Ovary (tissue), 9 donors: ENCODE measurements around the gene DAB2. TPM values are rescaled to one million over a fixed set of nuclear protein-coding genes. Genes with fewer than 3 reads are reported as not detected.

Source experiments
- DNase-seq, 5 donors: peaks; one replicate each; pipeline ENCODE4 v3.0.0-alpha.2; 2019 to 2020
- H3K27ac ChIP-seq, 2 donors: fragments of 200-600 bp; one replicate each; pipeline versions ENCODE4 v1.5.1 to v1.8.0; 2019 to 2022
- H3K27me3 ChIP-seq: fragments of 200-600 bp; one replicate; pipeline ENCODE4 v1.8.0; 2022
- H3K36me3 ChIP-seq: fragments of 200-600 bp; sonication (generic); one replicate; pipeline ENCODE4 v1.5.1; 2019
- H3K4me1 ChIP-seq: one replicate; pipeline ENCODE4 v1.8.1; 2013; ENCODE audit warnings: mild to moderate bottlenecking, moderate library complexity; ENCODE audit not compliant: insufficient read depth
- H3K4me3 ChIP-seq: fragments of 200-600 bp; sonication (generic); one replicate; pipeline ENCODE4 v1.5.1; 2017
- H3K9me3 ChIP-seq, 2 donors: fragments of 200-600 bp in 1 of 2; sonication (generic) in 1 of 2; one replicate each; pipeline versions ENCODE4 v1.5.1 to v1.8.1; 2013 to 2019; ENCODE audit warnings: mild to moderate bottlenecking in 1 of 2, moderate library complexity in 1 of 2
- CTCF ChIP-seq, 3 donors: fragments of 450-650 bp in 2 of 3; fragments of 200-600 bp in 1 of 3; IDR thresholded peaks; one replicate each; pipeline versions ENCODE4 v1.5.1 to v1.8.0; 2016 to 2022; ENCODE audit warnings: antibody characterized with exemption in 3 of 3, mild to moderate bottlenecking in 1 of 3
- EP300 ChIP-seq: sonication (generic); formaldehyde crosslinking; IDR thresholded peaks from one replicate; pipeline ENCODE4 v1.6.1; 2017; ENCODE audit warnings: antibody characterized with exemption
- POLR2A ChIP-seq: fragments of 450-650 bp; IDR thresholded peaks from one replicate; pipeline ENCODE4 v1.6.1; 2017; ENCODE audit warnings: antibody characterized with exemption, mild to moderate bottlenecking, moderate library complexity
- WGBS, 3 donors: extraction: QIAGEN DNeasy Blood & Tissue Kit in 1 of 3; methylation state at CpG; one replicate each; pipeline versions ENCODE4 v1.1.5 to v1.1.7; 2013 to 2017; 5-methylcytosine and 5-hydroxymethylcytosine counted together
- intact Hi-C, 4 donors: fragments of 100-400 bp; cut with DNase I; formaldehyde crosslinking; loops; one replicate each; pipeline versions ENCODE4 v1.11.0 to v1.15.1; 2022 to 2023
- polyA plus RNA-seq, 2 donors: library from polyadenylated mRNA; stranded (reverse); fragments of 200-250 nt in 1 of 2; fragments of 350-450 nt in 1 of 2; fragmentation: Illumina TruSeq in 1 of 2; extraction: RNeasy Lipid Tissue Mini Kit (QIAGEN cat#74804) in 1 of 2; gene quantifications; one replicate each; pipeline ENCODE4 v1.2.3, GENCODE V29; 2013 to 2014
- total RNA-seq, 7 donors: library from RNA; depleted of rRNA in 2 of 7; stranded (reverse); fragments of >200 nt in 2 of 7; fragmentation: NEBNext Ultra II Directional in 3 of 7; extraction: Animal tissue kit (Norgen Biotek cat#: 25700) in 3 of 7; gene quantifications; one replicate each; pipeline versions ENCODE4 v1.1.0 to v1.2.4, GENCODE V29; 2016 to 2023
- donor health status: DM: no; HTN: no; CAD: no; lungs with moderate emphysema.
- donor health status: DM: no; HTN: no; CAD: no.
- donor health status: Bipolar disorder and iron deficiency.
- donor health status: DM: yes; HTN: yes; CAD: no.
- donor health status: DM: no; HTN: no; CAD: no.
- donor health status: DM: yes; HTN: yes; CAD: no.

DAB2 gene
- total and polyA plus RNA-seq, 9 donors: 25.0 to 118 (median 38.7) TPM

DNA sequence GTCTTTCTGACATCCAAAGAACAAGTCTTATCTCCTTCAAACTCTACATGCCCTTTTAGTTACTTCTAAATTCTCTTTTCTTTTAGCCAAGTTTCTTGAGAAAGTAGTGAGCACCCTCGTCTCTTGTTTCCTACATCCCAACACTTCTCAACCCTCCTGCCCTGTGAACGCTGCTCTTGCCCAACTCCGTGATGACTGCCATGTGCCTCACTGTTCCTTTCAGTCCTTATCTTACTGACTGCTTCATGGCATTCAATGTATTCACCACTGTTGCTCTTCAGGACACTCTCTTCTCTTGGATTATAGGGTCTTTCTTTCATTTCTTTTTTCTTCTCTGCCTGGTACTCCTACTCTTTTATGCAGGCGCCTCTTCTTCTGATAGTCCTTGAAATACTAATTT, 75.3 kb downstream of the DAB2 start:
- 81 to 87% (median 85%) methylated on average over 4 of the region's 4 CpGs for WGBS, 3 donors

DNA sequence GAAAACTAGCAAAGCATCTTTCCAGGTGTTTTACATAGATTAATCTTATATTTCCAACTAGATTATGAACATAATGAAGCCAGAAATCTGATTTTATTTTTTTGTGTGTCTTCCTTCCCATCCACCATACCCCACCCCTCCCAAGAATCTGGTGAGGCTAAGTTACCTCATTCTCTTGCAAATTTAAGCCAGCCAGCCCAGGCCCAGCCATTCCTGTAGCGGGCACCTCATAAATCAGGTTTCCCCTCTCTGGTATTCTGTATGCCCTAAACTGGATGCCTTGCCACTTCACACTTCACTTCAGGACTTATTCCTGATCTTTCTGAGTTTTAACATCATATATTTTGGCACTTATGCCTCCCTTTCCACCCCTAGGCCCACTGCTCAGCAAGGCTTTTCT, 82.3 kb downstream of the DAB2 start:
- H3K27ac ChIP-seq: no peak overlapping the region
- no peak overlapping the region for H3K4me3 ChIP-seq
- no peaks in the 10 kb centered on the region for H3K36me3 ChIP-seq
- intact Hi-C loops: no loop called here
- H3K4me1 ChIP-seq: no peaks in the 10 kb centered on the region
- H3K27me3 ChIP-seq: no peaks in the 10 kb centered on the region
- TF ChIP-seq CTCF (IDR thresholded peaks at IDR 0.05): no peak
- TF ChIP-seq EP300: no peak
- TF ChIP-seq POLR2A: no peak
- no peak for DNase-seq
- H3K9me3 ChIP-seq: no peaks in the 10 kb centered on the region
- WGBS, 3 donors: 94 to 100% (median 97%) methylated on average over 1 of the region's 1 CpG

More for the DNA sequence above, 75.3 kb downstream of the DAB2 start:
- no peaks in the 10 kb centered on the region for H3K36me3 ChIP-seq
- peaks cover 0 to 5% of the 10 kb centered on the region in 2 donors for H3K9me3 ChIP-seq
- DNase-seq: no peak
- H3K4me1 ChIP-seq: no peaks in the 10 kb centered on the region
- no peak overlapping the region for H3K27ac ChIP-seq
- TF ChIP-seq CTCF (IDR thresholded peaks at IDR 0.05): no peak
- TF ChIP-seq POLR2A: no peak
- TF ChIP-seq EP300: no peak
- H3K4me3 ChIP-seq: no peak overlapping the region
- H3K27me3 ChIP-seq: no peaks in the 10 kb centered on the region
- intact Hi-C loops: no loop called here

DNA sequence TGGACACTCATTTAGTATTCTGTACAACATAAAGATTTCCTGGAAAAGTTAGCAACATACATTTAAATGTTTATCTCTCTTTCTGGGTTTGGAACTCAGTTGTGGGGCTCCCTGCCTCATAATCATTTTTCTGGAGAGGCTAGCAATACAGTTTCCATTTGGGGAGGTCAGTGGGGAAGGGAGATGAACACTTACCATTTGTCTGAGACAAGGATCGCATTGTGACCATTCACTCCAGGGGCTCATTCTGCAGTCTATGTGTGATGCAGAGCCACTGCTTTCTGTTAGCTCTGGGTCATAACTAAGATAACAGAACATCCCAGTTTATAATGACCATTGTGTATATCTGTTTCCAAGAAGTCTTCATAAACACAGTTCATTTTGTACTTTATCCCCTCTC, 82.9 kb downstream of the DAB2 start:
- Histone ChIP-seq H3K4me3 (no peak overlapping the region), H3K27me3 (no peaks in the 10 kb centered on the region), H3K9me3 (no peaks in the 10 kb centered on the region), H3K36me3 (no peaks in the 10 kb centered on the region), H3K4me1 (no peaks in the 10 kb centered on the region), H3K27ac (no peak overlapping the region)
- WGBS, 3 donors: 83 to 94% (median 94%) methylated on average over 1 of the region's 1 CpG
- intact Hi-C loops: no loop called here
- TF ChIP-seq CTCF (IDR thresholded peaks at IDR 0.05): no peak
- TF ChIP-seq POLR2A: no peak
- no peak for TF ChIP-seq EP300
- DNase-seq: no peak

GRCh38 chr5:39340506-39340905, 84.3 kb downstream of the DAB2 start:
- no peaks in the 10 kb centered on the region for H3K4me1 ChIP-seq
- no peaks in the 10 kb centered on the region for H3K36me3 ChIP-seq
- no peaks in the 10 kb centered on the region for H3K27me3 ChIP-seq
- 52 to 69% (median 62%) methylated on average over 1 of the region's 1 CpG for WGBS, 3 donors
- intact Hi-C loops: no loop called here
- TF ChIP-seq CTCF (IDR thresholded peaks at IDR 0.05): no peak
- TF ChIP-seq EP300: no peak
- TF ChIP-seq POLR2A: no peak
- no peak overlapping the region for H3K4me3 ChIP-seq
- no peak for DNase-seq
- no peak overlapping the region for H3K27ac ChIP-seq
- no peaks in the 10 kb centered on the region for H3K9me3 ChIP-seq
